Hepatocyte (in vitro differentiated cells): Measurements from ENCODE around the gene PPP1R1B. TPM values are rescaled to one million over a fixed set of nuclear protein-coding genes. Genes with fewer than 3 reads are reported as not detected.

Source experiments
- DNase-seq: peaks from one replicate; pipeline ENCODE4 v3.0.0-alpha.2; 2016; ENCODE audit warnings: low spot score
- H2AFZ ChIP-seq: fragments of 200-600 bp; sonication (generic); 2 replicates; pipeline ENCODE4 v1.6.0; 2016; ENCODE audit warnings: antibody characterized with exemption, mild to moderate bottlenecking
- H3K27ac ChIP-seq: fragments of 200-600 bp; sonication (generic); 2 replicates; pipeline ENCODE4 v1.5.1; 2016; ENCODE audit warnings: mild to moderate bottlenecking
- H3K27me3 ChIP-seq: fragments of 200-600 bp; sonication (generic); 2 replicates; pipeline ENCODE4 v1.6.1; 2016
- H3K36me3 ChIP-seq: fragments of 200-600 bp; sonication (generic); replicated peaks from 2 replicates; pipeline ENCODE4 v1.5.1; 2016; ENCODE audit warnings: low read depth; ENCODE audit not compliant: insufficient read depth
- H3K4me1 ChIP-seq: fragments of 200-600 bp; sonication (generic); 2 replicates; pipeline ENCODE4 v1.5.1; 2016; ENCODE audit warnings: mild to moderate bottlenecking, moderate library complexity; ENCODE audit not compliant: insufficient read depth
- H3K4me2 ChIP-seq: fragments of 200-600 bp; sonication (generic); 2 replicates; pipeline ENCODE4 v1.6.0; 2016
- H3K4me3 ChIP-seq: fragments of 200-600 bp; sonication (generic); 2 replicates; pipeline ENCODE4 v1.5.1; 2016; ENCODE audit warnings: mild to moderate bottlenecking
- H3K79me2 ChIP-seq: fragments of 200-600 bp; sonication (generic); 2 replicates; pipeline ENCODE4 v1.6.0; 2017; ENCODE audit warnings: mild to moderate bottlenecking
- H3K9me2 ChIP-seq: fragments of 200-600 bp; sonication (generic); replicated peaks from 2 replicates; pipeline ENCODE4 v1.6.0; 2017; ENCODE audit warnings: mild to moderate bottlenecking; ENCODE audit not compliant: insufficient read depth
- H3K9me3 ChIP-seq: fragments of 200-600 bp; sonication (generic); 2 replicates; pipeline ENCODE4 v1.5.1; 2016; ENCODE audit warnings: low read depth, mild to moderate bottlenecking
- H4K20me1 ChIP-seq: fragments of 200-600 bp; sonication (generic); 2 replicates; pipeline ENCODE4 v1.6.0; 2016; ENCODE audit warnings: mild to moderate bottlenecking; ENCODE audit not compliant: insufficient read depth, poor library complexity, severe bottlenecking
- EZH2 ChIP-seq: fragments of 200-600 bp; sonication (generic); IDR thresholded peaks from 2 replicates; pipeline ENCODE4 v1.6.1; 2016; ENCODE audit warnings: antibody characterized with exemption, mild to moderate bottlenecking, borderline replicate concordance
- EZH2phosphoT487 ChIP-seq: fragments of 200-600 bp; sonication (generic); IDR thresholded peaks from one replicate; pipeline ENCODE4 v1.6.1; 2018; ENCODE audit warnings: antibody characterized with exemption, mild to moderate bottlenecking, low read depth, moderate library complexity; ENCODE audit not compliant: unreplicated experiment, severe bottlenecking
- WGBS: methylation state at CpG from one replicate; pipeline ENCODE4 v1.1.6; 2016; ENCODE audit warnings: low lambda C conversion rate; ENCODE audit errors: missing lambda C conversion rate; 5-methylcytosine and 5-hydroxymethylcytosine counted together
- polyA plus RNA-seq: library from polyadenylated mRNA; unstranded; fragments of >200 nt; fragmentation: Nextera tagmentation; extraction: Ambion mirVana; gene quantifications from 2 replicates; pipeline ENCODE4 v1.2.1, GENCODE V29; 2016
- total RNA-seq: library from RNA; depleted of rRNA; stranded (reverse); fragments of >200 nt; gene quantifications from 2 replicates; pipeline ENCODE4 v1.2.3, GENCODE V29; 2014
- TF ChIP-seq, protein P1 (sequence below): fragments of 200-600 bp; sonication (generic); IDR thresholded peaks from 2 replicates; pipeline ENCODE4 v1.5.1; 2016; ENCODE audit warnings: antibody characterized with exemption, mild to moderate bottlenecking; ENCODE audit not compliant: poor library complexity

PPP1R1B gene
- total and polyA plus RNA-seq, 2 experiments from 2014 or later: 1.5 to 3.7 TPM

DNA sequence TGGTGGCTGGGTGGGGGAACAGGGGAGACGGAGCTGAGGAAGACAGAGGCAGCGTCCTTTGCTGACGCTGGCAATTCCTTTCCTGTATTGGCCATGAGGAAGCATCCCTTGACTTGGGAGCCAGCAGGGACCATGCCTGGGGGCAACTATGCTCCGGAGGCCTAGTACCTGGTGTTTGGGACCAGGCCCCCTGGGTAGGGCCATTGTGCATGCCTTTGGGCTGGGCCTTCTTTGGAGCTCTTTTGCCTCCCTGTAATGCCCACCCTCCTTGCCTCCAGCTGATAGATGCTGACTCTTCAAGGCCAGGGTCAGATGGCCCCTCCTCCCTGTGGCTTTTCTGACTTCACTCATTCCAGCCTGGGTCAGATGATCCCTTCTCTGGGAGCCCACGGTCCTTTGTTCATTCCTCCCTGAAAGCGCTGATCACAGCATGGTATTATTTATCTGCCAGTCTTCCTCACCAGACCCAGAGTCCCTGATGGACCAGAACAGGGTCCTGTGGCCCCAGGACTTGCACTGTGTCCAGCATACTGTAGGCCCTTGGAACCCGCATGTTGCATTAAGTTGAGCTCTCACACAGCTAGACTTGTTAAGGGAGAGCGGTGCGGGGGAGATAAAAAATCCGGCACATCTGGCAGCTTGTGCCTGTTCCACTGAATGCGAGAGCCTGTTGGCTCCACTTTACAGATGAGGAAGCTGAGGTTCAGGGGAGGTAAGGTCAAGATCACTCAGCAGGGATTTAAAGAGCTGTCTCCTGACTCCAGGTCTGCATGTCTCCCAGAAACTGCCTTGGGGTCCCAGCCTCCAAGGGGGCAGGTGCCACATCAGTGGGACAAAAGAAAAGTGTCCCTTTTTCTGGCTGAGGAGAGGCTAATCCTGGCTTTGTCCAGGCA lies 13.1 kb downstream of the PPP1R1B start:
- Histone ChIP-seq H3K27me3 (no peaks in the 10 kb centered on the region), H4K20me1 (peaks cover 9% of the 10 kb centered on the region), H3K27ac (no peak overlapping the region), H3K79me2 (peaks cover 76% of the 10 kb centered on the region), H3K4me2 (peak overlapping the region; percentile 87), H2AFZ (no peak overlapping the region), H3K36me3 (no peaks in the 10 kb centered on the region), H3K4me3 (no peak overlapping the region), H3K4me1 (peaks cover 38% of the 10 kb centered on the region), H3K9me2 (no peaks in the 10 kb centered on the region), H3K9me3 (no peaks in the 10 kb centered on the region)
- no peak for TF ChIP-seq EZH2
- no peak for TF ChIP-seq EZH2phosphoT487
- TF ChIP-seq, protein P1, sequence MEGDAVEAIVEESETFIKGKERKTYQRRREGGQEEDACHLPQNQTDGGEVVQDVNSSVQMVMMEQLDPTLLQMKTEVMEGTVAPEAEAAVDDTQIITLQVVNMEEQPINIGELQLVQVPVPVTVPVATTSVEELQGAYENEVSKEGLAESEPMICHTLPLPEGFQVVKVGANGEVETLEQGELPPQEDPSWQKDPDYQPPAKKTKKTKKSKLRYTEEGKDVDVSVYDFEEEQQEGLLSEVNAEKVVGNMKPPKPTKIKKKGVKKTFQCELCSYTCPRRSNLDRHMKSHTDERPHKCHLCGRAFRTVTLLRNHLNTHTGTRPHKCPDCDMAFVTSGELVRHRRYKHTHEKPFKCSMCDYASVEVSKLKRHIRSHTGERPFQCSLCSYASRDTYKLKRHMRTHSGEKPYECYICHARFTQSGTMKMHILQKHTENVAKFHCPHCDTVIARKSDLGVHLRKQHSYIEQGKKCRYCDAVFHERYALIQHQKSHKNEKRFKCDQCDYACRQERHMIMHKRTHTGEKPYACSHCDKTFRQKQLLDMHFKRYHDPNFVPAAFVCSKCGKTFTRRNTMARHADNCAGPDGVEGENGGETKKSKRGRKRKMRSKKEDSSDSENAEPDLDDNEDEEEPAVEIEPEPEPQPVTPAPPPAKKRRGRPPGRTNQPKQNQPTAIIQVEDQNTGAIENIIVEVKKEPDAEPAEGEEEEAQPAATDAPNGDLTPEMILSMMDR: no peak
- 85% methylated on average over 11 of the region's 11 CpGs for WGBS
- DNase-seq: no peak

DNA sequence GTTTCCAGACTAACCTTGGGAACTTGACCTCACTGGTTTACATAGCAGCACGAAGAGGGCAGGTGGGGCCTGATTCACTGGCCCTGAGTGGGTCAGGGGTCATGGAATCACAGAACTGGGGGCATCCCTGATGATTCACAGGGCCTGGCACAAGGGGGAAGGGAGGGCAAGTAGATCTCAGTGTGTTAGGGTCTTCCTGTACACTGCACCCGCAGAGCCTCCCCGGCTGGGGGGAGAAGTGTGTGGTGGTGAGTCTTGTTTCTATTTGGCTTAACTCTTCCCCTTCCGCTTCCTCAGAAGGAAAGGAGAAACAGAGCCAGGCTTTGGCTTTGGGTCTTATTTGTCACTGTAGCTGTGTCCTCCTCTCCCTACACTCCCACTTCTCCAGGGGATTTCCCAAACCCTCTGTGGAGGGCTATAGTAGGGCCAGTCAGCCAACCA lies 13.9 kb downstream of the PPP1R1B start:
- peaks cover 38% of the 10 kb centered on the region for H3K4me1 ChIP-seq

DNA sequence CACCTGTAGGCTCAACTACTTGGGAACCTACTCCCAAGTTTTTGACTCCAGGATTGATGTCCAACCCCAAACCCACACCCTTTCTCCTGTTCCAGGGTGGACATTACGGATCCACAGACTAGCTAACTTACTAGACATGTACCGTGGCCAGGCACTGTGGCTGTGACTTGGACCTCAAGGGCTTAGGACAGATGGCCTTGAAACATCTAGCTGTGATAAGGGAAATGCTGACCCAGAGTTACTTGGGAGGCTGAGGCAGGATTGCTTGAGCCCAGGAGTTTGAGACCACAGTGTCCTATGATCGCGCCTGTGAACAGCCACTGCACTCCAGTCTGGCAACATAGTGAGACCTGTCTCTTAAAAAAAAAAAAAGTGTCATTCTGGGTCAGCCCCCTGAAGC lies 14.3 kb downstream of the PPP1R1B start:
- Histone ChIP-seq H3K4me3 (no peak overlapping the region), H3K4me2 (peak overlapping the region; percentile 16), H3K9me2 (no peaks in the 10 kb centered on the region), H3K79me2 (peaks cover 87% of the 10 kb centered on the region), H3K27ac (no peak overlapping the region), H4K20me1 (peaks cover 9% of the 10 kb centered on the region), H2AFZ (no peak overlapping the region), H3K36me3 (no peaks in the 10 kb centered on the region), H3K9me3 (no peaks in the 10 kb centered on the region), H3K27me3 (no peaks in the 10 kb centered on the region), H3K4me1 (peaks cover 38% of the 10 kb centered on the region)
- TF ChIP-seq EZH2phosphoT487 (no peak), EZH2 (no peak)
- TF ChIP-seq, protein P1: no peak
- DNase-seq: no peak
- 93% methylated on average over 4 of the region's 4 CpGs for WGBS

More for the DNA sequence above, 13.9 kb downstream of the PPP1R1B start:
- Histone ChIP-seq H3K4me2 (peak overlapping the region; percentile 16), H3K4me3 (no peak overlapping the region), H3K27me3 (no peaks in the 10 kb centered on the region), H4K20me1 (peaks cover 9% of the 10 kb centered on the region), H2AFZ (no peak overlapping the region), H3K27ac (no peak overlapping the region), H3K9me2 (no peaks in the 10 kb centered on the region), H3K36me3 (no peaks in the 10 kb centered on the region), H3K79me2 (peaks cover 84% of the 10 kb centered on the region), H3K9me3 (no peaks in the 10 kb centered on the region)
- WGBS: 78% methylated on average over 4 of the region's 4 CpGs
- DNase-seq: no peak
- TF ChIP-seq, protein P1: no peak
- TF ChIP-seq EZH2: no peak
- no peak for TF ChIP-seq EZH2phosphoT487
